ENCODE measurements around the gene TVP23C. TPM values are rescaled to one million over a fixed set of nuclear protein-coding genes. Genes with fewer than 3 reads are reported as not detected.

TVP23C gene
- total RNA-seq, 2 experiments from 2014 or later: 8.1 to 8.2 TPM

DNA sequence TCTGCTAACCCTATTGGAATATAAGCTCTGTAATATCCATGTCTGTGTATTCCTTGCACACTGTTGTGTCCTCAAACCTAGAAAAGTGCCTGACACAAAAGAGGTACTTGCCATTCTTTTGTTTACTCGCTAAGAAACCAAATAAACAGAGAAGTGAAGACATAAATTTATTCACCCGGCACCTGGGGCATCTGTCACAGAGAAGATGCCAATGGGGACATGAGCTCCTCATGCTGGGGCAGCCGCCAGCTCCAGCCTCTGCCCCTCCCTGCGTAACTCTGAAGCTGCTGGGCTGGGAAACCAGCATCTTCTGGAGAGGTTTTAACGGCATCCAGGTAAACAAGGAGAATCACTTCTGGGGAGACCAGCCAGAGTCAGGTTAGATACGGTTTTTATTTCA, 80.8 kb downstream of the TVP23C start:
- ATAC-seq: no peak
- CTCF ChIA-PET: no interaction called here
- Mint-ChIP-seq H3K27me3 (no peaks in the 10 kb centered on the region), H3K9me3 (no peaks in the 10 kb centered on the region), H3K36me3 (ENCODE audit: low read depth) (no peaks in the 10 kb centered on the region), H3K27ac (no peak overlapping the region), H3K4me3 (no peak overlapping the region), H3K4me1 (ENCODE audit: low read depth) (no peaks in the 10 kb centered on the region)
- POLR2A ChIA-PET: no interaction called here
- intact Hi-C loops (cut with micrococcal nuclease): no loop called here
- TF ChIP-seq CTCF (IDR thresholded peaks at IDR 0.05): no peak
- DNase-seq: no peak

GRCh38 chr17:15481481-15481880, 81.8 kb downstream of the TVP23C start:
- no peaks in the 10 kb centered on the region for H3K36me3 Mint-ChIP-seq (ENCODE audit: low read depth)
- no peaks in the 10 kb centered on the region for H3K4me1 Mint-ChIP-seq (ENCODE audit: low read depth)
- H3K27me3 Mint-ChIP-seq: no peaks in the 10 kb centered on the region
- H3K9me3 Mint-ChIP-seq: no peaks in the 10 kb centered on the region
- TF ChIP-seq CTCF (IDR thresholded peaks at IDR 0.05): no peak
- ChIA-PET CTCF (no interaction called here), POLR2A (no interaction called here)
- DNase-seq: no peak
- H3K4me3 Mint-ChIP-seq: no peak overlapping the region
- no peak for ATAC-seq
- H3K27ac Mint-ChIP-seq: no peak overlapping the region
- intact Hi-C loops (cut with micrococcal nuclease): no loop called here

GRCh38 chr17:15480204-15480603, 83.1 kb downstream of the TVP23C start:
- no peak for TF ChIP-seq CTCF (IDR thresholded peaks at IDR 0.05)
- ATAC-seq: no peak
- Mint-ChIP-seq H3K9me3 (no peaks in the 10 kb centered on the region), H3K27ac (no peak overlapping the region), H3K27me3 (no peaks in the 10 kb centered on the region), H3K36me3 (ENCODE audit: low read depth) (peaks cover 2% of the 10 kb centered on the region), H3K4me1 (ENCODE audit: low read depth) (no peaks in the 10 kb centered on the region), H3K4me3 (no peak overlapping the region)
- no peak for DNase-seq
- POLR2A ChIA-PET: no interaction called here
- CTCF ChIA-PET: no interaction called here
- intact Hi-C loops (cut with micrococcal nuclease): no loop called here

DNA sequence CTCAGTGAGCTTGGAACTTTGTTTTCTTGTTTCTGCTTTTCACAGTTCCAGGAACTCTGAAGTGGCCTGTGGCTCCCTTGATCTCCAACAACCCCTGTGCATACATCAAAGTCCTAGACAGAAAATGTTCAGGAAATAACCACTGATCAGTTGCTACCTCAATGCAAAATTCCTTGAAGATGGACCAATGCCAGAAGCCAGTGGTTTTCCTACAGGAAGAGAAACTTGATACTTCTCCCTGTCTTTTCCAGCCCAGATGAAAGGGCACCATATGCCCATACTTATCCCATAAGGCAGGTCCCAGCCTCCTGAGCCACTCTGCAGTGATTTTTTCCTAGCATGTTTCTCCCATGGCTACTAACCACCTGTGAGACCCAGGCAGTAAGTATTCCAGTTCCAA, 83.6 kb downstream of the TVP23C start:
- no peaks in the 10 kb centered on the region for H3K9me3 Mint-ChIP-seq
- H3K27me3 Mint-ChIP-seq: no peaks in the 10 kb centered on the region
- POLR2A ChIA-PET: no interaction called here
- no peak overlapping the region for H3K27ac Mint-ChIP-seq
- H3K4me1 Mint-ChIP-seq (ENCODE audit: low read depth): no peaks in the 10 kb centered on the region
- CTCF ChIA-PET: no interaction called here
- intact Hi-C loops (cut with micrococcal nuclease): no loop called here
- H3K4me3 Mint-ChIP-seq: no peak overlapping the region
- ATAC-seq (no peak), DNase-seq (no peak)
- peaks cover 2% of the 10 kb centered on the region for H3K36me3 Mint-ChIP-seq (ENCODE audit: low read depth)
- no peak for TF ChIP-seq CTCF (IDR thresholded peaks at IDR 0.05)

GRCh38 chr17:15478845-15479244, 84.4 kb downstream of the TVP23C start:
- no peak overlapping the region for H3K27ac Mint-ChIP-seq

More at GRCh38 chr17:15478845-15479244, 84.4 kb downstream of the TVP23C start:
- Mint-ChIP-seq H3K9me3 (no peaks in the 10 kb centered on the region), H3K4me1 (ENCODE audit: low read depth) (no peaks in the 10 kb centered on the region), H3K36me3 (ENCODE audit: low read depth) (peaks cover 5% of the 10 kb centered on the region), H3K4me3 (no peak overlapping the region), H3K27me3 (no peaks in the 10 kb centered on the region)
- intact Hi-C loops (cut with micrococcal nuclease): no loop called here
- ChIA-PET POLR2A (no interaction called here), CTCF (interaction anchor here (1.1 kb wide), 1 partner anchor 24 kb away, joined by 3 read pairs; no protein-coding TSS in a partner anchor)
- no peak for TF ChIP-seq CTCF (IDR thresholded peaks at IDR 0.05)
- ATAC-seq (no peak), DNase-seq (no peak)

Measured in activated CD8-positive, alpha-beta T cell treated with anti-CD3 and anti-CD28 coated beads for 36 hours (primary cell).